Measurements from ENCODE around the gene RBL2. TPM values are rescaled to one million over a fixed set of nuclear protein-coding genes. Genes with fewer than 3 reads are reported as not detected.

RBL2 gene
- total and polyA plus RNA-seq, 2 of the 13 experiments (the other 11 are each of a cell fraction or from before 2014, with no cell fraction given), result 41.2 to 60.9 TPM

- TF ChIP-seq TFDP1 (CRISPR knock-in tag; IDR thresholded peaks at IDR 0.05; ENCODE audit: borderline replicate concordance) (no peak), ZNF503 (CRISPR knock-in tag; IDR thresholded peaks at IDR 0.05) (no peak), ZNF616 (CRISPR knock-in tag; IDR thresholded peaks at IDR 0.05; ENCODE audit: low read depth) (no peak), ZNF770 (CRISPR knock-in tag; IDR thresholded peaks at IDR 0.05) (no peak), MAX (IDR thresholded peaks at IDR 0.05) (peak; percentile 19; the same call in 1 of the 2 replicates), ZBTB38 (CRISPR knock-in tag; IDR thresholded peaks at IDR 0.05) (peak; percentile 34; the same call in 1 of the 2 replicates), BCL3 (CRISPR knock-in tag; IDR thresholded peaks at IDR 0.05) (0 out of 2 replicates have a peak, but pooled peaks have one; percentile 35), ZNF800 (CRISPR knock-in tag; IDR thresholded peaks at IDR 0.05) (no peak), HNF4A (CRISPR knock-in tag; IDR thresholded peaks at IDR 0.05) (peak; percentile 76), ZSCAN25 (CRISPR knock-in tag; IDR thresholded peaks at IDR 0.05) (no peak), ZBTB43 (CRISPR knock-in tag; conservative IDR thresholded peaks at IDR 0.05) (no peak), SOX6 (IDR thresholded peaks at IDR 0.05) (no peak), SOX6 (CRISPR knock-in tag; IDR thresholded peaks at IDR 0.05) (peak; percentile 53; the same call in 1 of the 2 replicates), SMAD1 (CRISPR knock-in tag; IDR thresholded peaks at IDR 0.05; ENCODE audit: borderline replicate concordance, low read depth) (no peak; the same call in 1 of the 2 replicates), NR0B2 (CRISPR knock-in tag; IDR thresholded peaks at IDR 0.05) (no peak), MYPOP (CRISPR knock-in tag; IDR thresholded peaks at IDR 0.05) (0 out of 2 replicates have a peak, but pooled peaks have one; percentile 30)
These were observed 89.0 kb downstream of the RBL2 start (continued) for GRCh38 chr16:53523126-53523804.

Measured in HepG2 (cell line).